HG03097 (cell line): Measurements from ENCODE around the gene FRMD1.

Experiments
- ATAC-seq: cut with Tn5 transposase; IDR thresholded peaks from one replicate; pipeline ENCODE4 v1.9.1; 2021; ENCODE audit not compliant: unreplicated experiment, low FRiP score

FRMD1 gene

GRCh38 chr6:168058691-168059551 is 20.1 kb downstream of the FRMD1 start:
- ATAC-seq, result no peak

- no peak for ATAC-seq
Observed at GRCh38 chr6:168057836-168058235, 21.2 kb downstream of the FRMD1 start.

GRCh38 chr6:168056892-168057527 is 22.0 kb downstream of the FRMD1 start:
- ATAC-seq, result no peak

GRCh38 chr6:168055696-168056489 is 23.1 kb downstream of the FRMD1 start:
- no peak for ATAC-seq

GRCh38 chr6:168054765-168055560 is 24.0 kb downstream of the FRMD1 start:
- ATAC-seq, result no peak

GRCh38 chr6:168053957-168054471 is 25.0 kb downstream of the FRMD1 start:
- no peak for ATAC-seq

- ATAC-seq, result no peak
Observed at GRCh38 chr6:168053086-168053956, 25.7 kb downstream of the FRMD1 start.

GRCh38 chr6:168052291-168052891 is 26.6 kb downstream of the FRMD1 start:
- ATAC-seq, result no peak

- no peak for ATAC-seq
Observed at GRCh38 chr6:168051648-168052047, 27.4 kb downstream of the FRMD1 start.

GRCh38 chr6:168050881-168051586 is 28.0 kb downstream of the FRMD1 start:
- no peak for ATAC-seq

GRCh38 chr6:168050225-168050880 is 28.7 kb downstream of the FRMD1 start:
- ATAC-seq, result no peak

GRCh38 chr6:168049706-168050224 is 29.2 kb downstream of the FRMD1 start:
- ATAC-seq, result no peak

- ATAC-seq, result no peak
Observed at GRCh38 chr6:168049277-168049676, 29.7 kb downstream of the FRMD1 start.

- no peak for ATAC-seq
Observed at GRCh38 chr6:168048724-168049025, 30.3 kb downstream of the FRMD1 start.

- ATAC-seq, result no peak
Observed at GRCh38 chr6:168047841-168048723, 30.9 kb downstream of the FRMD1 start.

GRCh38 chr6:168046696-168047095 is 32.3 kb downstream of the FRMD1 start:
- ATAC-seq, result no peak
